AG10803 (cell line): ENCODE data around the gene LIX1L.

ENCODE experiments used
- DNase-seq: peaks from one replicate; pipeline ENCODE4 v3.0.0; 2010; ENCODE audit warnings: low read depth
- H3K4me3 ChIP-seq: 2 replicates; pipeline ENCODE4 v1.5.1; 2011; ENCODE audit warnings: mild to moderate bottlenecking, low read length, control low read depth
- TF ChIP-seq, protein P1 (sequence below): conservative IDR thresholded peaks from 2 replicates; pipeline ENCODE4 v1.5.1; 2011; ENCODE audit warnings: mild to moderate bottlenecking, low read length, control low read depth, inconsistent platforms

Gene LIX1L

DNA sequence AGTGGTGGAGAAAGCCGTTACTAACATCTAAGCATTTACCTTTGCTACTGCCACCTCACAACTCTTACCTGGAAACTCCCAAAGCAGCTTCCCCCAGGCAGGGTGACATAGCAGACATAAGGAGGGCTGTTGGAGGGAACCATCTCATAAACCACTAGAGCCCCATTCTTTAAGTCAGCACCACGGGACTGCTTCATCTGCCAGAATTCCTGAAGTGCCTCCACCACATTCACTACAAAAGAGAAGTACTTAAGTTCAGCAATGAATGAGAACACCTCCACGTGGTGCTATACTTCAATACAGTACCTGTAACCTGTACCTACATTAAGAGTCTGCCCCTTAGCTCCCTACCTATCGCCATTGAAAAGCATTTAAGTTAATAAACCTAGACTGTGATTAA lies 10.3 kb downstream of the LIX1L start:
- no peak overlapping the region for H3K4me3 ChIP-seq
- TF ChIP-seq, protein P1, sequence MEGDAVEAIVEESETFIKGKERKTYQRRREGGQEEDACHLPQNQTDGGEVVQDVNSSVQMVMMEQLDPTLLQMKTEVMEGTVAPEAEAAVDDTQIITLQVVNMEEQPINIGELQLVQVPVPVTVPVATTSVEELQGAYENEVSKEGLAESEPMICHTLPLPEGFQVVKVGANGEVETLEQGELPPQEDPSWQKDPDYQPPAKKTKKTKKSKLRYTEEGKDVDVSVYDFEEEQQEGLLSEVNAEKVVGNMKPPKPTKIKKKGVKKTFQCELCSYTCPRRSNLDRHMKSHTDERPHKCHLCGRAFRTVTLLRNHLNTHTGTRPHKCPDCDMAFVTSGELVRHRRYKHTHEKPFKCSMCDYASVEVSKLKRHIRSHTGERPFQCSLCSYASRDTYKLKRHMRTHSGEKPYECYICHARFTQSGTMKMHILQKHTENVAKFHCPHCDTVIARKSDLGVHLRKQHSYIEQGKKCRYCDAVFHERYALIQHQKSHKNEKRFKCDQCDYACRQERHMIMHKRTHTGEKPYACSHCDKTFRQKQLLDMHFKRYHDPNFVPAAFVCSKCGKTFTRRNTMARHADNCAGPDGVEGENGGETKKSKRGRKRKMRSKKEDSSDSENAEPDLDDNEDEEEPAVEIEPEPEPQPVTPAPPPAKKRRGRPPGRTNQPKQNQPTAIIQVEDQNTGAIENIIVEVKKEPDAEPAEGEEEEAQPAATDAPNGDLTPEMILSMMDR: no peak
- no peak for DNase-seq

DNA sequence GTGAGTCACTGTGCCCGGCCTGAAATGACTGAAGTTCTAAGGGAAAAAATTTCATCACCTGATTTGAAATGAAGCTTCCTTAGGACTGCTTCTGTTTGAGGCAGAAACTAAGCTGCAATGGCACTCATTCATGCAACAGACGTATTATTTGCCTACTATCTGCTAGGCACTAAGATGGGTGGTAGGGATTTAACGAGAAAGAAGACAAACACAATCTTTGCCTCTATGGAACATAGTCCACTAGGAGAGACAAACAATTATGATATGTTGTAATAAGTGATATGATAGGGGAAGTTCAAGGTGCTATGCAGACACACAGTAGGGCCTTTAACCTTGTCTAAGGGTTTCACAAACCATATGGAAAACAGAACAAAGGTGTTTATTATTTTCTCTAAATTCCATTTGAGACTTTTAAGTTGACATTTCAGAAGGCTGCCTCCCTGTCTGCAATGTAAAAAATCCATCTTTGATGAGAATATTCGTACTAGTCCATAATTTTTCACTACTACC lies 11.3 kb downstream of the LIX1L start:
- H3K4me3 ChIP-seq: no peak overlapping the region
- TF ChIP-seq, protein P1: no peak
- DNase-seq: no peak

DNA sequence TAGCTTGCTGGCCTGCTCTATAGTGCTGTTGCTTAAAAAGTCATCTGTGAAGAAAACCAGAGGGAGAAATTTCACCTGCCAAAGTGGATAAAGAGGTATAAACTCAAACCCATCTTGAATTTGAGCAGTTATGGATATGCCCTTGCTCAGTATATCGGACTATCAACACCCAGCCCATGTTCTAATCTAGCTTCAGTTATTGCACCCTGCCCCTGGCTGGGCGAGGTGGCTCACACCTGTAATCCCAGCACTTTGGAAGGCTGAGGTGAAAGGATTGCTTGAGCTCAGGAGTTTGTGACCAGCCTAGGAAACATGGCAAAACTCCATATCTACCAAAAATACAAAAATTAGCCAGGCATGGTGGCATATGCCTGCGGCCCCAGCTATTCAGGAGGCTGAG lies 13.3 kb downstream of the LIX1L start:
- H3K4me3 ChIP-seq: no peak overlapping the region
- TF ChIP-seq, protein P1: no peak
- no peak for DNase-seq

DNA sequence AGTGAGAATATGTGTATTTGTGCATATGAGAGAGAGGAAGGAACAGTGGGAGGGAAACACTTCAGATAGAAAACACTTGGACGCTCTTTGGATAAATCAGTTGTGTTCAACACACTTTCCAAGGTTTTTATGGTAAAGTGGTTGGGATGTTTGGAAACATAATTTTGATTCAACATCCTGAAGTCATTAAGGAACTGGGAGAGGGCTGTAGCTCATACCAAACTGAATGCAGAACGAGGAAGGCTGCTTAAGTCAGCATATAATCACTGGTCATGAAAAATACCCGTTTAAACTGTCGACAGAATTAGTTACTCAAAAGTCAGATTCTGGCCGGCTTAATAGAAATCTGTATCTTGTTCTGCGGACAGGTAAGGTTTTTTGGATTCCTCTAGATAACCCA lies 14.9 kb downstream of the LIX1L start:
- DNase-seq: no peak
- H3K4me3 ChIP-seq: no peak overlapping the region
- TF ChIP-seq, protein P1: no peak

DNA sequence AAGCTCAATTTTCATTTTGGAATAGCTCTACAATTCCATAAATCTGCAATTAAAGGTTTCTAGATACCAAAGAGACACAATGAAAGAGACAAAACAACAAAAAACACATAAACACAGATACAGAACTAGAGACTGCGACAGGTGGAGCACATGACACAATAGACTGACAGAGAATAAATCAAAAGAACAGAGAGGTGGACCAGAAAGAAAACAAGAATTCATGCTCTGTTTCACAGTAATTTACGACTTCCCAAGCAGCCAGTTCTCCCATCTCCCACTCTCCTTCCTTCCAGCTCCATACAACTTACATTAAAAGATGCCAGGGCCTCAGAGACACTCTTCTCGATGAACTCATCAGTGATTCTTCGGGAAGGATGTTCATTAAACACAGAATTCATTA lies 15.4 kb downstream of the LIX1L start:
- DNase-seq: no peak
- H3K4me3 ChIP-seq: no peak overlapping the region
- TF ChIP-seq, protein P1: no peak

DNA sequence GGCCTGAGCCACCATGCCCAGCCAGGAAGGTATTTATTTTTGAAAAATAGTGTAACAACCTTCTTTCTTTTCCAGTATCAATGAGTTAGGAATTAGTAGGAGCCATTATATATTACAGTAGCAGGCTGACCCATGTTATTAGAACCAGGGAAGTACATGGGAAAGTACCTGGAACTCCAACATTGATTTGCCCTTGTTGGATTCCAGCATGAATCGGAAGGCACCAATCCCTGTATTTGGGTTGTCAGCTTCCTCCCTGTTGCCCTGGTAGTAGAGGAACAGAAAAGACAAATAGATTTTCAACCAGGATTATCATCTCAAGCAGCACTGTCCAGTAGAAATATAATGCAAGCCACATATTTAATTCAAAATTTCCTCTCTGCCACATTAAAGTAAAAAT lies 20.4 kb downstream of the LIX1L start:
- no peak for DNase-seq
- TF ChIP-seq, protein P1: no peak
- H3K4me3 ChIP-seq: no peak overlapping the region

DNA sequence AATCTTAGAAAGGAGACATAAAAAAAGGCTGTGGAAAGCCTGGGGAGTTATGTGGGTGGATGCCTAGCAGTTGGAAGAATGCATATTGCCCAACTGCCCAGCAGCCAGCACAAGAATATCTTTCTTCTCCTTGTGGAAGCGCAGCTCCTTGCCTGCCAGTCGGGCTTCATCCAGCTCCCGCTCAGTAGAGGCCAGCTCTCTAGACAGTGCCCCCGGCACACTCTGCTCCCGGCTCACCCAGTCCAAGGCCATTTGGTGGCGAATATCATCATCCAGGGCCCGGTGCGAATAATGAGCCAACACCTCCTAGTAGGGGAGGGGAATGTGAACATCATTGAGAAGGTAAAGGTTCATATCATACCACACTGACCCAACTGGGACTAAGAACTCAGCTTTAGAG lies 21.6 kb downstream of the LIX1L start:
- peak; percentile 35 for DNase-seq
- TF ChIP-seq, protein P1: no peak
- no peak overlapping the region for H3K4me3 ChIP-seq
